Gastroesophageal sphincter (tissue), 4 donors: ENCODE results near the gene PODXL2. TPM values are rescaled to one million over a fixed set of nuclear protein-coding genes. Genes with fewer than 3 reads are reported as not detected.

ENCODE experiments used
- ATAC-seq: fragments of 150-250 bp; one replicate; pipeline ENCODE4 v1.9.1; 2016; ENCODE audit warnings: mild to moderate bottlenecking, moderate library complexity
- H3K27ac ChIP-seq, 4 donors: fragments of 200-600 bp; sonication (generic) in 3 of 4; 1 replicate in 3 of 4; 2 replicates in 1 of 4; pipeline ENCODE4 v1.5.1; 2016 to 2019
- H3K27me3 ChIP-seq: fragments of 200-600 bp; sonication (generic); one replicate; pipeline ENCODE4 v1.5.1; 2019
- H3K36me3 ChIP-seq, 2 donors: fragments of 200-600 bp; sonication (generic); one replicate each; pipeline ENCODE4 v1.5.1; 2019; ENCODE audit warnings: control low read depth in 1 of 2
- H3K4me1 ChIP-seq, 3 donors: fragments of 200-600 bp; sonication (generic); 1 replicate in 2 of 3; 2 replicates in 1 of 3; pipeline ENCODE4 v1.5.1; 2016 to 2019; ENCODE audit warnings: control low read depth in 2 of 3
- H3K4me3 ChIP-seq, 2 donors: fragments of 200-600 bp; sonication (generic); one replicate each; pipeline ENCODE4 v1.5.1; 2019; ENCODE audit warnings: mild to moderate bottlenecking in 1 of 2, moderate library complexity in 1 of 2
- H3K9me3 ChIP-seq, 3 donors: fragments of 200-600 bp; sonication (generic); one replicate each; pipeline ENCODE4 v1.5.1; 2017 to 2019; ENCODE audit warnings: control low read depth in 2 of 3
- EP300 ChIP-seq: sonication (generic); formaldehyde crosslinking; IDR thresholded peaks from one replicate; pipeline ENCODE4 v1.6.1; 2017; ENCODE audit warnings: antibody characterized with exemption, mild to moderate bottlenecking
- POLR2A ChIP-seq, 2 donors: fragments of 450-650 bp; IDR thresholded peaks; one replicate each; pipeline ENCODE4 v1.6.1; 2017; ENCODE audit warnings: antibody characterized with exemption in 2 of 2, mild to moderate bottlenecking in 2 of 2, moderate library complexity in 1 of 2
- POLR2AphosphoS5 ChIP-seq: sonication (generic); formaldehyde crosslinking; IDR thresholded peaks from one replicate; pipeline ENCODE4 v1.6.1; 2017; ENCODE audit warnings: antibody characterized with exemption
- WGBS, 2 donors: methylation state at CpG; one replicate each; pipeline ENCODE4 v1.1.5; 2018; ENCODE audit warnings: low coverage in 1 of 2; 5-methylcytosine and 5-hydroxymethylcytosine counted together
- total RNA-seq, 4 donors: library from RNA; depleted of rRNA; stranded (reverse); fragments of >200 nt; gene quantifications; one replicate each; pipeline ENCODE4 v1.1.0, GENCODE V29; 2016
- TF ChIP-seq, protein P1 (sequence below), 4 experiments: fragments of 200-600 bp in 2 of 4; fragments of 450-650 bp in 2 of 4; sonication (generic) in 1 of 4; IDR thresholded peaks; one replicate each; pipeline ENCODE4 v1.5.1; 2017 to 2019; ENCODE audit warnings: antibody characterized with exemption in 4 of 4, mild to moderate bottlenecking in 2 of 4, moderate library complexity in 2 of 4

Gene PODXL2
- total RNA-seq, 4 donors from 2014 or later, result 1.9 to 2.8 (median 2.3) TPM

DNA sequence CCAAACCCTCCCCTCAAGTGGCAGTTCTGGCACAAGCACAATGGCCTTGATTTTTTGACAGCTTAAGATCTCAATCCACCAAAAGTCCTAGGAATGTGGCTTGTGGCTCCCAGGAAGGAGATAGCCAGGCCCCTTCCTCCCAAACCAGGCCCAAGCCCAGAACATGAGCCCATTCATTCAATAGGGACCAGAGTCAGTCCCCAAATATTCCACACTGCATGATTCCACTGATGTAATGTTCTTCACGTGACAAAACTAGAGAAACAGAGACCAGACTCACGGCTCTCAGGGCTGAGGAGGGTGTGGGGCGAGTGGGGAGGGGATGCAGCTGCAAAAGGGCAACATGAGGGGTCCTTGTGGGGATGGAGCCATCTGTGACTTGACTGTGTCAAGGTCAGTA, 69.3 kb downstream of the PODXL2 start:
- TF ChIP-seq, protein P1, sequence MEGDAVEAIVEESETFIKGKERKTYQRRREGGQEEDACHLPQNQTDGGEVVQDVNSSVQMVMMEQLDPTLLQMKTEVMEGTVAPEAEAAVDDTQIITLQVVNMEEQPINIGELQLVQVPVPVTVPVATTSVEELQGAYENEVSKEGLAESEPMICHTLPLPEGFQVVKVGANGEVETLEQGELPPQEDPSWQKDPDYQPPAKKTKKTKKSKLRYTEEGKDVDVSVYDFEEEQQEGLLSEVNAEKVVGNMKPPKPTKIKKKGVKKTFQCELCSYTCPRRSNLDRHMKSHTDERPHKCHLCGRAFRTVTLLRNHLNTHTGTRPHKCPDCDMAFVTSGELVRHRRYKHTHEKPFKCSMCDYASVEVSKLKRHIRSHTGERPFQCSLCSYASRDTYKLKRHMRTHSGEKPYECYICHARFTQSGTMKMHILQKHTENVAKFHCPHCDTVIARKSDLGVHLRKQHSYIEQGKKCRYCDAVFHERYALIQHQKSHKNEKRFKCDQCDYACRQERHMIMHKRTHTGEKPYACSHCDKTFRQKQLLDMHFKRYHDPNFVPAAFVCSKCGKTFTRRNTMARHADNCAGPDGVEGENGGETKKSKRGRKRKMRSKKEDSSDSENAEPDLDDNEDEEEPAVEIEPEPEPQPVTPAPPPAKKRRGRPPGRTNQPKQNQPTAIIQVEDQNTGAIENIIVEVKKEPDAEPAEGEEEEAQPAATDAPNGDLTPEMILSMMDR (IDR thresholded peaks at IDR 0.05), result no peak
- TF ChIP-seq POLR2A (IDR thresholded peaks at IDR 0.05), result no peak
- TF ChIP-seq POLR2AphosphoS5, result no peak
- no peak for TF ChIP-seq EP300
- Histone ChIP-seq H3K27ac (peak overlapping the region; percentile 67 to 96 (median 92)), H3K4me3 (no peak overlapping the region), H3K4me1 (peaks cover 10 to 74% (median 48%) of the 10 kb centered on the region in 3 donors), H3K9me3 (no peaks in the 10 kb centered on the region), H3K36me3 (peaks cover 0 to 15% of the 10 kb centered on the region in 2 donors), H3K27me3 (no peaks in the 10 kb centered on the region)
- no peak for ATAC-seq
- WGBS, 2 donors, result 18 to 46% methylated on average over 2 of the region's 3 CpGs

DNA sequence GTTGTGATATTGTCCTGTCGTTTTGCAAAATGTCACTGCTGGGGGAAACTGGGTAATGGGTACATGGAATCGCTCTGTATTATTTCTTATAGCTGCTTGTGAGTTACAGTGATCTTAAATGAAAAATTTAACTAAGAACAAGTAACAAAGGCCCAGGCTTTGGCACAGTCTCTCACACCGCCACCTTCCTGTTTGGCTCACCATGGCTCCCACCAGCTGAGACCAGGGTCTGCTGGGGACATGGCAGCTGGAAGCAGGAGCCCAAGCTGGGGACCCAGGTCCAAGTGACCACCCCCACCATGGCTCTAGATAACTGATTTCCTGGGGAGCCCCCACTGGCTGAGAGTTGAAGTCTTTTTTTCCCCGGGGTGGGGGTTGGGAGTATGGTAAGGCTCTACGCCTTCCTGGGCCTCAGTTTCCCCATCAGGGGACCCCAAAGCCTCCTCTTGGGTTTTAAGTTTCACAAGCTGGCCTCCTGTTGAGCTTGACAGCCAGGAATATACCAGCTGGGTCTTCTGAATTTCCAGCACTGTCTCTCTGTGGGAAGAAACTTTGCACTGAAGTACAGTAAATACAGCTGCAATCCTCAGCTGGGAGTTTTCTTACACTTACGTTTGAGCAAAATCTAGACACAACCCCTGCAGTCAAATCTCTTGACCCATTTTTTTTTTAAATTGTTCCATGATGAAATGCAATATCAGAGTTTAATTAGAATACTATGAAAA, 69.9 kb downstream of the PODXL2 start:
- peaks cover 10 to 74% (median 48%) of the 10 kb centered on the region in 3 donors for H3K4me1 ChIP-seq
- peaks cover 0 to 9% of the 10 kb centered on the region in 2 donors for H3K36me3 ChIP-seq
- no peak for ATAC-seq
- WGBS, 2 donors, result 61% methylated on average over 4 to 5 of the region's 6 CpGs
- no peaks in the 10 kb centered on the region for H3K27me3 ChIP-seq
- H3K9me3 ChIP-seq, result no peaks in the 10 kb centered on the region
- TF ChIP-seq, protein P1 (IDR thresholded peaks at IDR 0.05), result no peak
- TF ChIP-seq POLR2AphosphoS5 (no peak), POLR2A (IDR thresholded peaks at IDR 0.05) (no peak), EP300 (no peak)
- H3K27ac ChIP-seq, result peak overlapping the region; percentile 67 to 96 (median 92)
- H3K4me3 ChIP-seq, result no peak overlapping the region

DNA sequence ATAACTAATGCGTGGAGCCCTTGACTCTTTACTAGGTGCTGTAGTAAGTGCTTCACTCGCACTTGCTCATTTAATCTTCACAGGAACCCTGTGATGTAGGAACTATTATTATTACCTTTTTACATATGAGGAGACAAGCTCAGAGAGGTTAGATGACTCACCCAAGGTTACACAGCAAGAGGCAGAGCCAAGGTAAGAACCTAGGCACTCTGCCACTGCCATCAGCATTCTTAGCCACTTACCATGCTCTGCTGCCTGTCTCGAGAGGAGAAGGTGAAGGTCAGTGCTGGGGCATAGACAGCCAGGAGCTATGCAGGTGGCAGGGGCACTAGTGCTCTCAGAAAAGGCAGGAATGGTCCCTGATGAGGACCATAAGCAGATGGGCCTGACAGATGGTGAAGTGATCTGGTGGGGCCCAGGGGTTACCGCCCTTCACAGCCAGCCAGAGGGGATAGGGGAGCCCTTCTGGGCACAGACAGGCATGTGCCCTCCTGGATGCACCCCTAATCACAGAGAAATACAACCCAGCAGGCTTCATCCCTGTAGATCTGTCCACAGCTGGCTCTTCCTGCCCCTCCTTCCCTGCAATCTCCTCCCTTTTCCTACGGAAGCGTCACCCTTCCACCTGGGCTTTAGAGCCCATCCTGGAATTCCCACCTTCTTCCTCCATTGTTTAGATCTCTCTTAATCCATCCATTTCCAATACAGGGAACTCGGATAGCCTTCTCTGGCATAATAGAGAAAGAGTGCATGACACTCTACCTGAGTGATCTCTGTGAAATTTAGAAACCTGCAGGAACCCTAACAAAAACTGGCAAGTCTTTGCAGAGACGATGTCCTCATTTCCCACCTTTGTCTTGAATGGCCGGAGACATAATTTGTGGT, 70.7 kb downstream of the PODXL2 start:
- no peak for TF ChIP-seq EP300
- TF ChIP-seq POLR2A (IDR thresholded peaks at IDR 0.05), result no peak
- TF ChIP-seq, protein P1 (IDR thresholded peaks at IDR 0.05), result no peak
- TF ChIP-seq POLR2AphosphoS5, result peak; percentile 22

DNA sequence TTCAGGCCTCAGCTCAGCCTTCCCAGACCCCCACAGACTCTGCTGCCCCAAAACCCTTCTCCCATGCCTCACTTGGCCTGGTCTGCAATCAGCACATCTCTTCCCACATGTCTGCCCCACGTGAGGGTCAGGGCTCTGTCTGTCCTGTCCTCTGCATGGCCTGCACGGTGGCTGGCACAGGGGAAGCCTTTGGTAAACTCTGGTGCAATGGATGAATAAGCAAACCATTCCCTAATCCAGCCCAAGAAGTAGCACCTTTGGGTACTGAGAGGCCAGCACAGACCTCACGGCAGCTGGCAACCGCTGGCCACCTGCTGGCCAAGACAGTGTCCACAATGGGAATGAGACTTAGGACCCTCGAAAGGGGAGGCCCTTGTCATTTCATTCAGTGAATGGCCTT, 71.4 kb downstream of the PODXL2 start:
- TF ChIP-seq, protein P1 (IDR thresholded peaks at IDR 0.05), result no peak
- Histone ChIP-seq H3K36me3 (peaks cover 0 to 9% of the 10 kb centered on the region in 2 donors), H3K27ac (peak overlapping the region in 3 of 4 donors; percentile 56 to 94 (median 90)), H3K9me3 (no peaks in the 10 kb centered on the region), H3K4me1 (peaks cover 10 to 74% (median 48%) of the 10 kb centered on the region in 3 donors), H3K27me3 (no peaks in the 10 kb centered on the region), H3K4me3 (no peak overlapping the region)
- no peak for ATAC-seq
- 40 to 81% methylated on average over 2 to 5 of the region's 5 CpGs for WGBS, 2 donors

More for the DNA sequence above, 70.7 kb downstream of the PODXL2 start:
- WGBS, 2 donors, result 59 to 66% methylated on average over 5 to 7 of the region's 9 CpGs
- no peak for ATAC-seq
- Histone ChIP-seq H3K36me3 (peaks cover 0 to 5% of the 10 kb centered on the region in 2 donors), H3K4me3 (no peak overlapping the region), H3K9me3 (no peaks in the 10 kb centered on the region), H3K27me3 (no peaks in the 10 kb centered on the region), H3K27ac (peak overlapping the region in 3 of 4 donors; percentile 90 to 96 (median 94)), H3K4me1 (peaks cover 10 to 74% (median 48%) of the 10 kb centered on the region in 3 donors)
